ENCODE measurements around the gene GPR157. TPM values are rescaled to one million over a fixed set of nuclear protein-coding genes. Genes with fewer than 3 reads are reported as not detected.
"Not testable (repeated sequence)": the region's sequence is repeated elsewhere in the genome, so short reads cannot be mapped to it uniquely, and the experiment has no call there.

GPR157 gene
- total and polyA plus RNA-seq, 2 experiments from 2014 or later: 0.81 to 3.9 TPM

GRCh38 chr1:9095818-9096217 is 33.1 kb downstream of the GPR157 start:
- Mint-ChIP-seq H3K4me1 (no peaks in the 10 kb centered on the region; the same call in 1 of the 3 replicates), H3K36me3 (ENCODE audit: low read depth) (peaks cover 23% of the 10 kb centered on the region), H3K9me3 (peaks cover 35% of the 10 kb centered on the region), H3K27ac (no peak overlapping the region), H3K27me3 (ENCODE audit: insufficient read depth, low read depth, poor library complexity) (peaks cover 2% of the 10 kb centered on the region), H3K4me3 (no peak overlapping the region)
- TF ChIP-seq ZNF462 (CRISPR knock-in tag; IDR thresholded peaks at IDR 0.05) (no peak), EZH2phosphoT487 (IDR thresholded peaks at IDR 0.05; ENCODE audit: unreplicated experiment) (no peak), REST (IDR thresholded peaks at IDR 0.05; ENCODE audit: unreplicated experiment) (no peak), CREB1 (CRISPR knock-in tag; IDR thresholded peaks at IDR 0.05; ENCODE audit: low read depth) (no peak), POLR2AphosphoS5 (IDR thresholded peaks at IDR 0.05; ENCODE audit: low read depth) (no peak), STAT1 (IDR thresholded peaks at IDR 0.05; ENCODE audit: unreplicated experiment) (no peak), ZNF331 (CRISPR knock-in tag; IDR thresholded peaks at IDR 0.05; ENCODE audit: low read depth) (no peak), NANOG (IDR thresholded peaks at IDR 0.05; ENCODE audit: borderline replicate concordance) (no peak), EZH2 (IDR thresholded peaks at IDR 0.05; ENCODE audit: low read depth, unreplicated experiment) (no peak), JUNB (IDR thresholded peaks at IDR 0.05; ENCODE audit: unreplicated experiment) (no peak), ZNF114 (CRISPR knock-in tag; IDR thresholded peaks at IDR 0.05) (no peak)
- no peak overlapping the region for H2AFZ ChIP-seq
- no peak overlapping the region for H3K4me3 ChIP-seq
- H4K20me1 ChIP-seq (replicated peaks; ENCODE audit: insufficient read depth): no peaks in the 10 kb centered on the region
- 0 out of 2 replicates have a peak, but pooled peaks cover 4% of the 10 kb centered on the region for H3K9me2 ChIP-seq (ENCODE audit: insufficient read depth)
- peaks cover 8% of the 10 kb centered on the region; the same call in 1 of the 2 replicates for H3K36me3 ChIP-seq (ENCODE audit: insufficient read depth)
- DNase-seq (ENCODE audit: low spot score): no peak
- H3K27ac ChIP-seq (ENCODE audit: low read depth): no peak overlapping the region
- no peaks in the 10 kb centered on the region for H3K79me2 ChIP-seq (replicated peaks; ENCODE audit: insufficient read depth)
- H3K27me3 ChIP-seq (ENCODE audit: insufficient read depth): no peaks in the 10 kb centered on the region
- no peak for ATAC-seq
- no peaks in the 10 kb centered on the region for H3K4me1 ChIP-seq (ENCODE audit: insufficient read depth)
- no peak overlapping the region for H3K4me2 ChIP-seq
- H3F3A ChIP-seq (replicated peaks; ENCODE audit: low read depth): no peaks in the 10 kb centered on the region

- not testable (repeated sequence) for H3K4me2 ChIP-seq; H3K27me3 ChIP-seq (ENCODE audit: insufficient read depth); H3K36me3 ChIP-seq (ENCODE audit: insufficient read depth); H3K4me3 Mint-ChIP-seq; H3K9me2 ChIP-seq (ENCODE audit: insufficient read depth); H3F3A ChIP-seq (replicated peaks; ENCODE audit: low read depth); H3K4me3 ChIP-seq; H3K27ac ChIP-seq (ENCODE audit: low read depth); H3K27ac Mint-ChIP-seq; DNase-seq (ENCODE audit: low spot score); H3K4me1 ChIP-seq (ENCODE audit: insufficient read depth); H4K20me1 ChIP-seq (replicated peaks; ENCODE audit: insufficient read depth); ATAC-seq; H3K79me2 ChIP-seq (replicated peaks; ENCODE audit: insufficient read depth); H3K4me1 Mint-ChIP-seq; H3K27me3 Mint-ChIP-seq (ENCODE audit: insufficient read depth, low read depth, poor library complexity); H2AFZ ChIP-seq
- H3K9me3 Mint-ChIP-seq: peaks cover 37% of the 10 kb centered on the region
- peaks cover 23% of the 10 kb centered on the region for H3K36me3 Mint-ChIP-seq (ENCODE audit: low read depth)
Measured at GRCh38 chr1:9093996-9094595, 34.8 kb downstream of the GPR157 start.
